Astrocyte (in vitro differentiated cells and primary cell): ENCODE results near the gene ISG15.

ENCODE experiments used
- CTCF ChIP-seq: IDR thresholded peaks from 2 replicates; pipeline ENCODE4 v1.5.1; 2011; ENCODE audit warnings: low read depth, mild to moderate bottlenecking, inconsistent platforms, low read length, moderate library complexity; ENCODE audit not compliant: insufficient read depth
- EZH2 ChIP-seq: IDR thresholded peaks from 2 replicates; pipeline ENCODE4 v1.6.1; 2012; ENCODE audit warnings: mild to moderate bottlenecking, low read length, inconsistent platforms; ENCODE audit not compliant: insufficient read depth

GRCh38 chr1:1039145-1039910 lies 26.0 kb downstream of the ISG15 start:
- TF ChIP-seq CTCF = no peak
- TF ChIP-seq EZH2 = no peak
